ENCODE results near the gene NRXN3.

The NRXN3 gene

GRCh38 chr14:78947681-78948080, 777.5 kb downstream of the NRXN3 start:
- no peaks in the 10 kb centered on the region for H3K9me3 ChIP-seq (ENCODE audit: insufficient read depth, low read length)
- no peaks in the 10 kb centered on the region for H3K9me2 ChIP-seq (replicated peaks; ENCODE audit: insufficient read depth, low read length)
- no peaks in the 10 kb centered on the region; the same call in 1 of the 2 replicates for H3K27me3 ChIP-seq (ENCODE audit: low read length)
- H3K4me3 ChIP-seq (ENCODE audit: insufficient read depth, low read length, poor library complexity, severe bottlenecking) = no peak overlapping the region
- no peaks in the 10 kb centered on the region for H3F3A ChIP-seq (ENCODE audit: insufficient read depth)
- no peaks in the 10 kb centered on the region for H4K20me1 ChIP-seq (ENCODE audit: low read depth, low read length)
- H3K36me3 ChIP-seq (ENCODE audit: low read length) = no peaks in the 10 kb centered on the region
- H3K27ac ChIP-seq (ENCODE audit: low read depth, low read length) = no peak overlapping the region
- no peak overlapping the region for H3K9ac ChIP-seq (ENCODE audit: low read length)
- H3K4me2 ChIP-seq (ENCODE audit: low read depth, low read length, poor library complexity, severe bottlenecking) = no peak overlapping the region
- no peak overlapping the region for H2AFZ ChIP-seq (ENCODE audit: low read depth, low read length, severe bottlenecking)
- TF ChIP-seq EZH2phosphoT487 (conservative IDR thresholded peaks at IDR 0.05; ENCODE audit: low read length) (no peak), CTCF (IDR thresholded peaks at IDR 0.05; ENCODE audit: insufficient read depth, low read length, poor library complexity, severe bottlenecking) (no peak)
- no peaks in the 10 kb centered on the region for H3K79me2 ChIP-seq (ENCODE audit: insufficient read depth, low read length)

GRCh38 chr14:78950649-78951048, 780.5 kb downstream of the NRXN3 start:
- Histone ChIP-seq H3K9ac (ENCODE audit: low read length) (no peak overlapping the region), H3K27me3 (ENCODE audit: low read length) (no peaks in the 10 kb centered on the region; the same call in 1 of the 2 replicates), H3F3A (ENCODE audit: insufficient read depth) (no peaks in the 10 kb centered on the region), H3K9me3 (ENCODE audit: insufficient read depth, low read length) (no peaks in the 10 kb centered on the region), H2AFZ (ENCODE audit: low read depth, low read length, severe bottlenecking) (no peak overlapping the region), H4K20me1 (ENCODE audit: low read depth, low read length) (no peaks in the 10 kb centered on the region), H3K36me3 (ENCODE audit: low read length) (no peaks in the 10 kb centered on the region), H3K79me2 (ENCODE audit: insufficient read depth, low read length) (no peaks in the 10 kb centered on the region), H3K4me2 (ENCODE audit: low read depth, low read length, poor library complexity, severe bottlenecking) (no peak overlapping the region), H3K4me3 (ENCODE audit: insufficient read depth, low read length, poor library complexity, severe bottlenecking) (no peak overlapping the region), H3K27ac (ENCODE audit: low read depth, low read length) (no peak overlapping the region), H3K9me2 (replicated peaks; ENCODE audit: insufficient read depth, low read length) (no peaks in the 10 kb centered on the region)
- TF ChIP-seq CTCF (IDR thresholded peaks at IDR 0.05; ENCODE audit: insufficient read depth, low read length, poor library complexity, severe bottlenecking) (no peak), EZH2phosphoT487 (conservative IDR thresholded peaks at IDR 0.05; ENCODE audit: low read length) (no peak)

GRCh38 chr14:78951602-78952001, 781.4 kb downstream of the NRXN3 start:
- Histone ChIP-seq H3K79me2 (ENCODE audit: insufficient read depth, low read length) (no peaks in the 10 kb centered on the region), H3F3A (ENCODE audit: insufficient read depth) (no peaks in the 10 kb centered on the region), H3K4me2 (ENCODE audit: low read depth, low read length, poor library complexity, severe bottlenecking) (no peak overlapping the region), H3K27ac (ENCODE audit: low read depth, low read length) (no peak overlapping the region), H3K9ac (ENCODE audit: low read length) (no peak overlapping the region), H2AFZ (ENCODE audit: low read depth, low read length, severe bottlenecking) (no peak overlapping the region), H3K27me3 (ENCODE audit: low read length) (no peaks in the 10 kb centered on the region; the same call in 1 of the 2 replicates), H3K36me3 (ENCODE audit: low read length) (no peaks in the 10 kb centered on the region), H3K4me3 (ENCODE audit: insufficient read depth, low read length, poor library complexity, severe bottlenecking) (no peak overlapping the region), H4K20me1 (ENCODE audit: low read depth, low read length) (no peaks in the 10 kb centered on the region), H3K9me2 (replicated peaks; ENCODE audit: insufficient read depth, low read length) (no peaks in the 10 kb centered on the region), H3K9me3 (ENCODE audit: insufficient read depth, low read length) (no peaks in the 10 kb centered on the region)
- no peak for TF ChIP-seq EZH2phosphoT487 (conservative IDR thresholded peaks at IDR 0.05; ENCODE audit: low read length)
- no peak for TF ChIP-seq CTCF (IDR thresholded peaks at IDR 0.05; ENCODE audit: insufficient read depth, low read length, poor library complexity, severe bottlenecking)
